ENCODE results near the gene CDK10.
"Not testable (repeated sequence)": the region's sequence is repeated elsewhere in the genome, so short reads cannot be mapped to it uniquely, and the experiment has no call there.

Gene CDK10

DNA sequence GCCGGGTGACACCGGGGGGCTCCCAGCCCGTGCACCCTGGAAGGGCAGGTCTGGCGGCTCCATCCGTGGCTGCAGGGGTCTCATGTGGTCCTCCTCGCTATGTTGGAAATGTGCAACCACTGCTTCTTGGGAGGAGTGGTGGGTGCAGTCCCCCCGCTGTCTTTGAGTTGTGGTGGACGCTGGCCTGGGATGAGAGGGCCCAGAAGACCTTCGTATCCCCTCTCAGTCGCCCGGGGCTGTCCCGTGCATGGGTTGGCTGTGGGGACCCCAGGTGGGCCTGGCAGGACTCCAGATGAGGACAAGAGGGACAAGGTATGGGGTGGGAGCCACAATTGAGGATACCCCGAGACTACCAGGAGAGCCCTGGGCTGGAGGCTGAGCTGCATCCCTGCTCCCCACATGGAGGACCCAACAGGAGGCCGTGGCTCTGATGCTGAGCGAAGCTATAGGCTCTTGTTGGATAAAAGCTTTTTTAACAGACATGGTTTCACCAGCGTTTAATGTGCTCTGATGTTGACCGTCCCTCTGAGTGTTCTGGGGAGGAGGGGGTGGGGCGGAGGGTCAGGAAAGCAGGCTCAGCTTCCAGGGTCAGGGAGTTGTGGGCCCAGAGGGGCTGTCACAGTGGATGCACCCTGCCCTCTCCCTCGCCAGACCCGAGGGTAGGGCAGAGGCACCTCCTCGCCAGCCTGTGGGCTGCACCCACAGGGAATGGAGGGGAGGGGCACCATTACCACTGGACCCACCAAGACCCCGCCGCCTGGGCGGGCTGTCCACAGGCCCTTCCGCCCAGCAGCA lies 9.6 kb downstream of the CDK10 start:
- DNase-seq (ENCODE audit: low read depth) = no peak

DNA sequence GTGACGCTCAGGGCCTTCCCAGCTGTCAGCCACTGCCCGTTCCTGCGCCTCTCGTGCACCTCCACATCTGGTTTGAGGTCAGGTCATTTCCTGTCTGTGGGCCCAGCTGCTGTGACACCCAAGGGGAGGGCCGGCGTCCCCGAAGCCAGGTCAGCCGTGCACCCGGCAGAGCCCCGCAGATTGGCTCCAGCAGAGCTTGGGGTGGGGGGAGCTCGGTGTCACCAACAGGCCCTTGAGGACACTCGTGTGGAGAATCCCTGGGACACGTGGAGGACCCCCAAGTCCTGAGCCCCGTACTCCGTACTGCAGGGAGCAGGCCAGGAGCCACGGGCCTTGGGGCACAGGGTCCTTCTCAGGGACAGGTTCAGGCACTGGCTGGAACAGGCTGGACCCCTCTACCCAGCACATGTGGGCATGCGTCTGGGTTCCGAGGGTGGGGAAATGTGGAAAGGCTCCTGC lies 10.2 kb downstream of the CDK10 start:
- DNase-seq (ENCODE audit: low read depth) = no peak

DNA sequence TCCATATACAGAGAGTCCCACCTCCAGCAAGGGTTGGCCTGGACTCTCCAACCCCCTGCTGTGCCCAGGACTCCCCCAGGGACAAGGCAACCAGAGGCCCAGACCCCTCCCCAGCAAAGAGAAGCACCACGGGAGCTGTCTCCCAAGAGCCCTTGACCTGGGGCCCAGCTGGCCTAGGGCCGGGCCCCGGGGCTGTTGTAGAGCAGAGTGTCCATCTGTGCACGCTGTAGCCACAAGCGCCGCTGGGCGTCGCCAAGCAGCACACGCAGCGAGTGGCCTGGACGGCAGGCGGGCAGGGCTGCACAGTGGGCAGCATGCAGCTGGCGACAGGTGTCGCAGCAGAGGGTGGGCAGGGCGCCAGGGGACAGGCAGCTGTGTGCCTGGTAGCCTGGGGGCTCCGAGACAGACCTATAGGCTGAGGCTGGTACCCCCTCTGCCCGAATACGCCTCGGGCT lies 10.7 kb downstream of the CDK10 start:
- DNase-seq (ENCODE audit: low read depth) = no peak

DNA sequence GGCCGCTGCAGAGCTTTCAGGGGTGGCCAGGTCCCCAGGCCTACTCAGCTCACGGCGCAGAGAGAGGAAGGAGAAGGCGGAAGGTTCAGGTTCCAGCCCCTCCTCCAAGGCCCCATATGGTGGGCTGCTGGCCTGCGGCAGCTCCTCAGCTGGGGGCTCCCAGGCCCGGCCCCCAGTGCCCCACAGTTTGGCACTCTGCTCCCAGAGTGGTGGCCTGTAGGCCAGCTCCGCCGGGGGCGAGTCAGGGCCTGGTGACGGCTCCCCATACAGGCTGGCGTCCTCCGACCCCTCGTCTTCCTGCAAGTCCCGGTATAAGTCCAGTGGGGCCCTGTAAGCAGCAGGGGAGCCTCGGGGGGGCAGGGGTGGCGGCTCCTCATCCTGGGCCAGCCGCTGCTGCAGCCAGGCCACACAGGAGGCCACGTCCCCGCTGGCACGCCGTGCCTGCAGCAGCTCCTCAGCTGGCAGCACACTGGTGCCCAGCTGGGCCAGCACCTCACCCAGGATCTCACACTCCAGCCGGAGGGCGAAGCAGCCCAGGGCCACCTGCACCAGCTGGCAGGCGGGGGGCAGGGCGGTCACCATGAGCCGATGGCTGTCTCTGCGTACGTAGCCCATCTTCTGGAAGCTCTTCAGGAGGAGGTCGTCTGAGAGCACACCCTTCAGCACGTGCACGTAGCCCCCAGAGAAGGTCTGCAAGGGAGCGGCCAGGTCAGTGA lies 11.3 kb downstream of the CDK10 start:
- no peak for DNase-seq (ENCODE audit: low read depth)

DNA sequence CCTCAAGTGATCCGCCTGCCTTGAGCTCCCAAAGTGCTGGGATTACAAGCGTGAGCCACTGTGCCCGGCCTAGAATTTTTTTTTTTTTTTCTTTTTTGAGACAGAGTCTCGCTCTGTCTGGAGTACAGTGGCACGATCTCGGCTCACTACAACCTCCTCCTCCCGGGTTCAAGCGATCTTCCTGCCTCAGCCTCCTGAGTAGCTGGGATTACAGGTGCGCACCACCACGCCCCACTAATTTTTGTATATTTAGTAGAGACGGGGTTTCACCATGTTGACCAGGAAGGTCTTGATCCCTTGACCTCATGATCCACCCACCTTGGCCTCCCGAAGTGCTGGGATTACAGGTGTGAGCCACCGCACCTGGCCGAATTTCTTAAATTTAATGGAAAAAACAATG lies 12.2 kb downstream of the CDK10 start:
- DNase-seq (ENCODE audit: low read depth) = not testable (repeated sequence)

DNA sequence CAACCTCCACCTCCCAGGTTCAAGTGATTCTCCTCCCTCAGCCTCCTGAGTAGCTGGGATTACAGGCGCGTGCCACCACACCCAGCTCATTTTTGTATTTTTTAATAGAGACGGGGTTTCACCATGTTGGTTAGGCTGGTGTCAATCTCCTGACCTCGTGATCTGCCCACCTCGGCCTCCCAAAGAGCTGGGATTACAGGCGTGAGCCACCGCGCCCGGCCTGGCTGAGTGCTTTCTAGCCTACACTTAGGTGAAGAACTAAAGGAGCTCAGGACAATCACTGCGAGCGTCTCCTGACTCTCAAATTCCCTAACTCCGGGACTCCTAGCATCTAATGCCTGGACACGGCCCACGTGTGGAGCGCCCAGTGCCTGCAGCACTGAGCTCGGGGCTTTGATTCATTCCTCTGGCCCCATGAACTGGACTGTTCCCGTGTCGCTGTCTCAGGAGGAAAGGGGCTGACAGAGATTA lies 13.2 kb downstream of the CDK10 start:
- not testable (repeated sequence) for DNase-seq (ENCODE audit: low read depth)

DNA sequence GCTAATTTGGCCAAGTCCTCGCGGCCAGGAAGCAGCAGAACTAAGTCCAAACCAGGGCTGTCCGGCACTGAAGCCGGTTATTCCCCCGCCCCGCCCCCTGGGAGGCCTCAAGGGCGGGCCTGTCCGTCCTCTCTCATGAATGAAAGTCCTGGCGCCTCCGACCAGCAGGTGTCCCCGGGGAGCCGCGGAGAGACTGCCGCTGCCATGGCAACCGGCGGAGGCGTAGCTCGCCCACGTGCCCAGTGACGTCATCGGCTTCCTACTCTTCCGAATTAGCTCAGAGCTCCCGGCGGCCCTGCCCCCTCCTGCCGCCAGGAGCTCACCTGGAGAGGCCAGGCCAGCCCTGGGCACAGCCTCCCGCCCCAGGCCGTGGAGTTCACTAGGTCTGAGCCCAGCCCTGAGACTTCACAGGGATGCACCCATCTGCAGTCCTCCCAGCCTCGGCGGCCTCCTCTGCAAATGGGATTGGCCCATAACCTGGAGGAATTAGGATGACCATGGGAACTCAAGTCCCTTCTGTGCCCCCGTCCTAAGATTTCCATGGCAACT lies 13.7 kb downstream of the CDK10 start:
- peak; percentile 94 for DNase-seq (ENCODE audit: low read depth)

DNA sequence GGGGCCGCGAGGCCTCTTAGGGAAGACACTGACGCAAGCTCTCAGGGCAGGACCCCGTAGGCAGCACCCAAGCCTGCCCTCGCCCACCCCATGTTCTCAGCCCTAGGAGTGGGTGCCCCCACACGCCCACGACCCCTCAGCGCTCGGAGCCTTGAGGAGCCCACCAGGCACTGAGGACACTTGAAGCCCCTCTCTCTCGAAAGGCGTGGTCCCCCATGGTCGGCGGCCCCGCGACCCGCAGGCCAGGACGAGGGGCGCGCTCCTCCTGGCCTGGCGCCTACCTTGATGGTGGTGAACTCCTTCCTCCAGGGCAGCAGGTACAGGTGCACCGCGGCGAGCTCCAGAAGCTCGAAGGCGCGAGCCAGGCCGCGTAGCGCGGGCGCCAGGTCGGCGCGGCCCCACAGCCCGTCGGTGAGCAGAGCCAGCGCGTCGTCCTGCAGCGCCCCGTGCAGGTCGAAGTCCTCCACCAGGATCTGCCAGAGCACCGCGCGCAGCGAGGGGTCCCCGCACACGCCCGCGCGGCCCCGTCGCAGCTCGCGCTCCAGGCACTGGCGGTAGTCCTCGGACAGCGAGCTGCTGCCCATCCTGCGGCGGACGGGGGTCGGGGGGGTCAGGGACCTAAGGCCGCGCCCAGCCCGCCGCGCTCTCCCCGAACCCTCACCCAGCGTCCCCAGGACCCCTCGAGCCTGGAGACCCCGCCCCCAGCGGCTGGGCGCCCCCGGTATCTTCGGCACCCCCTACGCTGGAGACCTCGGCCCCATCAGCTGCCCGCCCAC lies 14.3 kb downstream of the CDK10 start:
- no peak for DNase-seq (ENCODE audit: low read depth)

DNA sequence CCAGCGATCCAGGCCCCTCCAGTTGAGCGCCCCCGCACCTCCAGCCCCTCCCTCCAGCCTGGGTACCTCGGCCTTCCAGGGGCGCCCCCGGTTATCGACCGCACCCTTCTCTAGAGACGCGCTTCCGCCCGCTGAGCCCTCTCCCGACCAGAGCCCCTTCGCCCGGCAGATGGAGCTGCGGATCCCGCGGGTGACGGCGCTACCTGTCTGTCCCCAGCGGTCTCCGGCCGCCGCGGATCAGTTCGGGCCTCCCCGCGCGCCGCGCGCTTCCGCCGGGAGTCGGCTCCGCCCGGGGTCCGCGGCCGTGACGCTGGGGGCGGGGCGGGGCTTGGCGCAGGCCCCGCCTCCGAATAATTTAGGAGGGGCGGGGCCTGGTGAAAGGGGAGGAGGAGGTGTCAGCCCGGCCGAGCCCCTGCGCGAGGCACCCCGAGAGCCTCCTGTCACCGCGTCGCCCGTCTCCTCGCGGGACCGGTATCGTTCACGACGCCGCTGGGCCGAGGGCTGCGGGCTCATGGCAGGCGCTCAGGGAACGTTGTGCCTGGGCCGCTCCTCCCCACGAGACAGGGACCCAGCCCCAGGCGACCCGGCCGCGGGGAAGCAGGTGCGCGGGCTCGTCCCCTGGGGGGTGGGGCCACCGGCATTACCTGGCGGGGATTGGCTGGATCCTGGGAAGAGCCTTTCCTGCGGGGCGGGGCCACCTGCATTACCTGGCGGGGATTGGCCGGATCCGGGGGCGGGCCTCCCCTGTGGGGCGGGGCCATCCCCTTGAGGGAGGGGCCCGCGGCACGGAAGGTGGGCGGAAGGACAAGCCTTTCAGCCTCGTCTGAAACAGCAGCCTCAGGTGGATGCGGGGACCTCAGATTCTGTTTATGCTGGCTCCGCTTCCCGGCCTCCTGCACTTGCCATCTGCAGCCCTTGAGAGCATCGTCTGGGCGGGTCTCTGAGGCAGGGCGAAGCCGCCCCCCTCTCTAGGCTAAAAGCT lies 15.2 kb downstream of the CDK10 start, which contains the start of gene SPATA2L:
Gene SPATA2L, minus strand, starts transcription at position 281 of the 982 bp plus-strand sequence. CDS start 473 bp downstream, outside the sequence.
- no peak for DNase-seq (ENCODE audit: low read depth)

DNA sequence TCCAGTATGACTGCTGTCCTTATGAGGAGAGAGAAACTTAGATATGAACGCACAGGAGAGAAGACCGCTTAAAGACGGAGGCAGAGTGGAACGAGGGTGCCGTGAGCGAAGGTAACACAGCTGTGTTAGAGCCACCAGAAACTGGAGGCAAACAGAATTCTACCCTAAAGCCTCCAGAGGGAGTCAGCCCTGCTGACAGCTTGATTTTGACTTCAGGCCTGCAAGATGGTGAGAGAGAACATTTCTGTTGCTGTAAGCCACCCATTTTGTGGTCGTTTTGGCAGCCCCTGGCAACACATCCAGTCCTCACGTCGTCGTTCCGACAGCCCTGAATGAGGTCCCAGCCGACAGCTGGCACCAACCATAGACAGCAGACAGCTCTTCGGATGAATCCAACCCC lies 17.8 kb downstream of the CDK10 start:
- DNase-seq (ENCODE audit: low read depth) = no peak

DNA sequence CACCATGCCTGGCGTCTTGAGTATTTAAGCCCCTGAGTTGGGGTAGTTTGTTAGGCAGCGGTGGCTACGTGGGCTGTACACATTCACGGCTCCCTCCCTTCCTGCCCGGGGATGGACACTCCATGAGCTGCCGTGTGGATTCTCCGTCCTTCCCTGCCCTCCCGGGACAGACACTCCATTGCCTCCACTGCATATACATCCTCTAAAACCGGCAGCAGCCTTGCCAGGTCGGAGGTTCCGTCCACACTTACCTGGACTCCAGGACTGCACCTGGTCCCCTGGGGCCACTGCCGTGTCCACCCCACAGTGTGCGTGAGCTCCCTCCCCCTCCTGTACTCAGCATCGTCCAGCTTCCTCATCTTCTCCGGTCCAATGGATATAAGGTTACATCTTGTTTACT lies 18.5 kb downstream of the CDK10 start:
- DNase-seq (ENCODE audit: low read depth) = no peak

DNA sequence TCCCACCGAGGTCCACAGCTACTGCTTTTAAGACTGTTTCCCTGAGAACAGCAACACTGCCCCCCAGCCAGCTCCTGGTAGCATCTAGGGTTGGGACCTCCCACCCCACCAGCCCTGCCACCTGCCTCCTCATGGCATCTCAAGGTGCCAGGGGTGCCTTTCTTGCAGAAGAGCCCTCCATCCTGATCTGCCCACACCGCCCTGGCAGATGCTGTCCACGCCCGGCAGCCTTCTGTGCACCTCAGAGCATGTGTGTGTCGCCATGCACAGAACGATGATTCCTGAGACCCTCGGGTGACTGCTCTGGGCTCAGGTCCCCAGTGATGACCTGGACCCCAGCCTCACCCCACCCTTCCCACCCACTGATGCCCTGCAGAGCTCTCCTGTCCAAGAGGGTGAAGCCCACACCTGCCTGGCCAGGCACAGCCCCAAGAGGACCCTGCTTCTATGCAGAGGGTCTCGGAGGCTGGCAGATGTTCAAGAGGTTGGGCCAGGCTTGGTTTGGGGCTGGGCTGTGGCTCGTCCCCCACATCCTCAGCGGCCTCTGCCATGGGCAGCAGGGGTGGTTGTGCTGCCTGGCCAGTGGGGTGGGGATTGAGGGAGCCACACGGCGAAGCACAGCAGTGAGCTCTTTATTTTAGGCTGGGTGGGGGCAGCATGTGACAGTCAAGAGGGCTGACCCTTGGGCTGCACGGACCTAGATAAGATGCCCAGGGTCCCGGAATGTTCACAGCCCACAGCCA lies 20.2 kb downstream of the CDK10 start:
- no peak for DNase-seq (ENCODE audit: low read depth)

DNA sequence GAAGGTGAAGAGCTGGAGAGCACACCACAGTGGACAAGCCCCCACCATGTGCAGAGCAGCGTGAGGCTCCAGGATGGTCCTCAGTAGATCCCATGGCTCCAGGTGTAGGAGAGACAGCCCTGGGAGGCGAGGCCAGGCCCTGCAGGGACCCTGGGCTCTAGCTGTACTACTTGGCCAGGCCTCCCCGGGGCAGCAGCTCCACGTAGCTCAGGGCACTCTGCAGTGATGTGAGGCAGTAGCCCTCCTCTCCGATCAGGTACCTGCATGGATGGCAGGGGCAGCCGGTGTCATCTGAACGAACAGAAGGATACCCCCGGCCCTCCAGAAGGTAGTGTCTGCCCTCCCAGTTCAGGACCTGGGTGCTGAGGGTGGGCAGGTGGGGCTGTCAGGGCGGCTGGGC lies 21.2 kb downstream of the CDK10 start:
- DNase-seq (ENCODE audit: low read depth) = no peak

DNA sequence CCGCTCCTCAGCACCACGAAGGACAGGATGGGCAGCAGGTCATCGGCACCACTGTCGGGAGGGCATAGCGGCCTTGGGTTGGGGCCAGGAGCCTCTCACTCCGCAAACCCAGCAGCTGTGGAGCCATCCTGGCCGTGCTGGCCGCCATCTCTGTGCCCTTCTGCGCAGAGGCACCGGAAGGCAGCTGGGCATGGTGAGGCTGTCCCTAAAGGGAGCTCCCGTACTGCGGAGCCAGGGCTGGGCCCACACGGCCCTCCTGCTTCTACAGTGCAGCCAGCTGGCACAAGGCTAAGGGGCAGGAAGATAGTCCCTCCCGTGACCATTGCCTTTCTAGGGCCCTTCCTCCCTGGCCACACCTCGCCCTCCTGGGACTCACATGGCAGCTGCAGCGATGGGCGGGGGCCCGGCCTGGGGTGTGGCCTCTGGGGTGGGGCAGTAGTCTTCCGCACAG lies 22.0 kb downstream of the CDK10 start:
- no peak for DNase-seq (ENCODE audit: low read depth)

DNA sequence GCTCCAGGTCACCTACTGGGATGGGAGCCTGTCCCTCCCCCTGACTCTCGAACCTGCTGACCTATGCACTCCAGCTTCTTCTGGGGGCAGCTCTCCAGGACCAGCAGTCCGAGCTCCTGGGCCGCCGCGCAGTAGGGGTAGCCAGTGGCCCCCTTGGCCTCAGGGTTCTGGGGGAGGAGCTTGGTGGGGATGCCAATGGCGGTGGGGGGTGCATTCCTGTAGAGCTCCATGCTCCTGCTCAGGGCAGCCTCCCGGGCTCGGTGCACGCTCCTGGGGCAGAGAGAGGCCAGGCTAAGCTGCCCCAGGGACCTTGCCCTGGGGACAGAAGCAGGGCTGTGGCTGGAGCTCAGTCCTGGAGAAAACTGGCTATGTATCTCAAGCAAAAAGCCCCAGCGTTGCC lies 22.7 kb downstream of the CDK10 start:
- no peak for DNase-seq (ENCODE audit: low read depth)

DNA sequence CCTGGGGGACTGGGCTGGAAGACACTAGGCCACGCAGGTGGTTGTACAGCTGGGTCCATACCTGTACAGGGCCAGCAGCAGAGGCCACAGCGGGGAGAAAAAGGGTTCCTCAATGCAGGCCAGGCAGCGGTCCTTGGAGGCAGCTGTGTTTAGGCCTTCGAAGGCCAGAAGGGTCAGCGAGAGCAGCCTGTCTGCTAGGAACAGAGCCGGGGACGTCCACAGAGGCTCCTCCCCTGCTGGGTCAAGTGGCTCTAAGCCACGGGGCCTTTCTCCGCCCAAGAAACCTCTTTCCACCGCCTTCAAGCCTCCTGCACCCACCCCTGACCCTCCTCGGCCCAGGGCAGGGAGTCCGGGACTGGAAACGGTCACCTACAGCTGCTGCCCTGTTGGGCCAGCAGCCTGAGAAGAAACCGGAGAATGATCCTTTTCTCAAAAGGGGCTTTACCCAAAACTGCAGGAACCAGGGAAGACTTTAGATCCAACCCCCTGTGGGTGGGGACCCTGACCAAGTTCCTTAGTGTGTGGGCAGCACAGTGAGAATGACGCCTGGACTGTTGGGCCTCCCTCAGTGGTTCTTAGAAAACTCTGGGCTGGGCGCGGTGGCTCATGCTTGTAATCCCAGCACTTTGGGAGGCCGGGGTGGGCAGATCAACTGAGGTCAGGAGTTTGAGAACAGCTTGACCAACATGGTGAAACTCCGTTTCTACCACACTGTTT lies 23.4 kb downstream of the CDK10 start:
- DNase-seq (ENCODE audit: low read depth) = no peak

DNA sequence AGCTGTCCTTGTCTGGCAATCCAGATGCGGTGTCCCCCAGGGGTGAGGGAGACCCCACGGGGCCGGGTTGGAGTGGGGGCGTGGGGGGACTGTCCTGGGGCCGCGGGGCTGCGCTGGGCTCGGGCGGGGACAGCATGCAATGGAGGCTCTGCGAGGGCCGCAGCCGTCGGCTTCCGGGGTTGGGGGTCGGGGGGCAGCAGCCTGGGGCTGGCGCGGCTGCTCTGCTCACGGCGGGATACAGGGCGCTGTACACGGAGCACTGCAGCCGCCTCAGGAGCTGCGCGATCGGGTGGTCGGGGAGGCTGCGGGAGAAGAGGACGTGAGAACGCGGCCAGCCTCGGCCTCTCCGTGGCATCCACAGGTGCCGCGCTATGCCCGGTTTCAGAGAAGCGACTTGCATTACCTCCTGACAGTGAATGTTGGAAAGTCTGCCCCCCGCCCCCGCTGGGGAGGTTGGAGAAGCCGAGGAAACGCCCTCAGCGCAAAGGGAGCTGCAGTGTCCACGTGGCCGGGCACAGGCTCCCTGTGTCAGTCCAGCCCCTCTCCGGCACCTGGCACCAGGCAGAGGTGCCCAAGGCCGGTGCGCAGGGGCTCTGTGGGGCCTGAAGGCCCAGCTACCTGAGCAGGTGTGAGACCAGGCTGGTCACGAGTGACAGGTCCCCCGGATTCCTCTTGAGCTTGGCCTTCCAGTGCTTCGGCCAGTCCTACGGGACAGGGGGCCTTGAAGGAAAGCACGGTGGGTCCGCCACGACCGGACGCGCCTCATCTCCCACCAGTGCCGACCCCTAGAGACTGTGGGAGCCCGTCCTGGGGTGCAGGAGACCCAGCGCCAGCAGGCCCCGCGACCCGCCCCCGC lies 24.4 kb downstream of the CDK10 start:
- DNase-seq (ENCODE audit: low read depth) = no peak

DNA sequence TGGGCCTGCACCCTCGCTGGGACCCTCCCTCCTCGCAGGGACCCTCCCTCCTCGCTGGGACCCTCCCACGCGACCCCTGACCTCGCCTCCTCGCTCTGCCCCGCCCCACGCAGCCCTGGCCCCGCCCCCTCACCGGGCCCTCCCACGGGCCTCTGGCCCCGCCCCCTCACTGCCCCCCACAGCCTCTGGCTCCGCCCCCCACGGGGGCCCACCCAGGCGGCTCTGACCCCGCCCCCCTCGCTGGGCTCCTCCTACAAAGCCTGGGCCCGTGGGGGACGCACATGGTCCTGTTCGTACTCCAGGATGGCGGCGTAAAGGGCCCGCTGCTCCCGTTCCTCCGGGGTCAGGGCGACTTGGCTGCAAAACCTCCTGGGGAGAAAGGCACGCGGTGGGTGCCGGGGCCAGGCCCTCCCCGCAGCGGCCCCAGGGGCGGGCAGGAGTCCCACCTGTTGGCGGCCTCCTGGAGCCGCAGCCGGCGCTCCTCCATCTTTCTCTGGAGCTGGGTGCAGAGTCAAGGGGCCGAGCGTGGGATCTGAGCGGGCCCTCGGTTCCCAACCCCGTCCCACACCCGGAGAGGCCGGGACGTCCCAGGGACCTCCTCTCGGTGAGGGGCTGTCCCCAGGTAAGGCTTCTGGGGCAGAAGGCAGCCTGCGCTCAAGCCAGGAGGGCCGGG lies 25.2 kb downstream of the CDK10 start:
- no peak for DNase-seq (ENCODE audit: low read depth)
